CD14-positive monocyte (primary cell): ENCODE data around the gene ZNF780B. TPM values are rescaled to one million over a fixed set of nuclear protein-coding genes. Genes with fewer than 3 reads are reported as not detected.

Source experiments
- DNase-seq, 3 donors: peaks; one replicate each; pipeline ENCODE4 v3.0.0-alpha.2; 2011 to 2022
- H2AFZ ChIP-seq: 2 replicates; pipeline ENCODE4 v1.6.0; 2012; ENCODE audit warnings: mild to moderate bottlenecking, low read depth, low read length, inconsistent platforms; ENCODE audit not compliant: insufficient read depth, poor library complexity, severe bottlenecking
- H3K27ac ChIP-seq, 2 donors: 1 replicate in 1 of 2; 2 replicates in 1 of 2; pipeline ENCODE4 v1.5.1; 2012 to 2013; ENCODE audit warnings: low read length in 2 of 2, control low read depth in 1 of 2, inconsistent platforms in 1 of 2, low read depth in 1 of 2, mild to moderate bottlenecking in 1 of 2
- H3K27me3 ChIP-seq, 2 donors: one replicate each; pipeline versions ENCODE4 v1.6.0 to v1.6.1; 2011 to 2013; ENCODE audit warnings: low read length in 2 of 2; ENCODE audit not compliant: control insufficient read depth in 2 of 2, insufficient read depth in 2 of 2
- H3K36me3 ChIP-seq, 2 donors: replicated peaks in 1 of 2; 1 replicate in 1 of 2; 2 replicates in 1 of 2; pipeline versions ENCODE4 v1.5.1 to v1.6.1; 2012 to 2013; ENCODE audit warnings: low read length in 2 of 2, control low read depth in 1 of 2, inconsistent platforms in 1 of 2, mild to moderate bottlenecking in 1 of 2; ENCODE audit not compliant: insufficient read depth in 2 of 2, control insufficient read depth in 1 of 2
- H3K4me1 ChIP-seq, 2 donors: 1 replicate in 1 of 2; 2 replicates in 1 of 2; pipeline versions ENCODE4 v1.5.1 to v1.6.1; 2012 to 2013; ENCODE audit warnings: low read length in 2 of 2, control low read depth in 1 of 2, inconsistent platforms in 1 of 2, mild to moderate bottlenecking in 1 of 2, moderate library complexity in 1 of 2; ENCODE audit not compliant: insufficient read depth in 2 of 2, control insufficient read depth in 1 of 2
- H3K4me2 ChIP-seq: replicated peaks from 2 replicates; pipeline ENCODE3; 2012; ENCODE audit warnings: low read length, moderate library complexity, mild to moderate bottlenecking; ENCODE audit not compliant: poor library complexity, severe bottlenecking; ENCODE audit errors: extremely low read depth
- H3K4me3 ChIP-seq, 3 experiments: fragments of 200-600 bp in 1 of 3; sonication (generic) in 1 of 3; replicated peaks in 1 of 3; 1 replicate in 2 of 3; 2 replicates in 1 of 3; pipeline ENCODE4 v1.5.1; 2011 to 2013; ENCODE audit warnings: low read length in 3 of 3, mild to moderate bottlenecking in 3 of 3, control low read depth in 2 of 3, low read depth in 2 of 3, inconsistent platforms in 1 of 3, moderate library complexity in 1 of 3
- H3K79me2 ChIP-seq: 2 replicates; pipeline ENCODE4 v1.6.0; 2012; ENCODE audit warnings: mild to moderate bottlenecking, control low read depth, inconsistent platforms, low read length, moderate library complexity; ENCODE audit not compliant: insufficient read depth
- H3K9ac ChIP-seq: 2 replicates; pipeline ENCODE4 v1.6.0; 2017; ENCODE audit warnings: low read length, mild to moderate bottlenecking; ENCODE audit not compliant: insufficient read depth, poor library complexity, severe bottlenecking
- H3K9me3 ChIP-seq, 2 donors: replicated peaks in 1 of 2; 1 replicate in 1 of 2; 2 replicates in 1 of 2; pipeline versions ENCODE4 v1.5.1 to v1.6.1; 2012 to 2013; ENCODE audit warnings: low read length in 2 of 2, control low read depth in 1 of 2; ENCODE audit not compliant: control insufficient read depth in 1 of 2, insufficient read depth in 1 of 2
- H4K20me1 ChIP-seq: 2 replicates; pipeline ENCODE4 v1.6.0; 2012; ENCODE audit warnings: mild to moderate bottlenecking, low read length, control low read depth, moderate library complexity; ENCODE audit not compliant: insufficient read depth
- H3K27ac Mint-ChIP-seq, 7 donors: one replicate each; pipeline ENCODE4 v1.8.0; 2020; ENCODE audit warnings: mild to moderate bottlenecking in 7 of 7, mixed read lengths in 7 of 7, moderate library complexity in 6 of 7, inconsistent platforms in 2 of 7
- H3K27me3 Mint-ChIP-seq, 3 donors: one replicate each; pipeline ENCODE4 v1.8.0; 2021 to 2022; ENCODE audit warnings: low read depth in 3 of 3, mild to moderate bottlenecking in 3 of 3, mixed read lengths in 3 of 3, moderate library complexity in 3 of 3, inconsistent platforms in 1 of 3
- H3K36me3 Mint-ChIP-seq, 2 donors: one replicate each; pipeline ENCODE4 v1.8.0; 2020; ENCODE audit warnings: mixed read lengths in 2 of 2, inconsistent platforms in 1 of 2, mild to moderate bottlenecking in 1 of 2
- H3K4me1 Mint-ChIP-seq: one replicate; pipeline ENCODE4 v1.8.0; 2020; ENCODE audit warnings: mild to moderate bottlenecking, mixed read lengths
- H3K4me3 Mint-ChIP-seq, 2 donors: one replicate each; pipeline ENCODE4 v1.8.0; 2020; ENCODE audit warnings: mild to moderate bottlenecking in 2 of 2, mixed read lengths in 2 of 2, moderate library complexity in 1 of 2
- H3K9me3 Mint-ChIP-seq, 7 donors: one replicate each; pipeline ENCODE4 v1.8.0; 2020 to 2022; ENCODE audit warnings: mixed read lengths in 7 of 7, mild to moderate bottlenecking in 6 of 7, moderate library complexity in 6 of 7, inconsistent platforms in 2 of 7
- CTCF ChIP-seq: fragments of 200-600 bp; IDR thresholded peaks from one replicate; pipeline ENCODE4 v1.8.0; 2022; ENCODE audit warnings: antibody characterized with exemption, mild to moderate bottlenecking
- WGBS: methylation state at CpG from one replicate; pipeline ENCODE4 v1.1.5; 2013; ENCODE audit warnings: missing lambda C conversion rate; ENCODE audit not compliant: insufficient coverage; 5-methylcytosine and 5-hydroxymethylcytosine counted together
- intact Hi-C, 2 donors: fragments of 100-400 bp; cut with micrococcal nuclease; formaldehyde crosslinking; loops; one replicate each; pipeline versions ENCODE4 v1.15.0 to v1.15.1; 2023
- polyA plus RNA-seq, 3 donors: library from polyadenylated mRNA; depleted of rRNA in 1 of 3; unstranded in 2 of 3; stranded (reverse) in 1 of 3; fragments of 300-500 nt in 2 of 3; fragments of >200 nt in 1 of 3; fragmentation: Illumina TruSeq in 2 of 3; gene quantifications; 1 replicate in 2 of 3; 2 replicates in 1 of 3; pipeline ENCODE4 v1.2.3, GENCODE V29; 2012 to 2021

The ZNF780B gene
- polyA plus RNA-seq, 3 donors = 2.0 to 3.3 (median 3.1) TPM

- H3K9me3 ChIP-seq = no peaks in the 10 kb centered on the region
- H3K27ac Mint-ChIP-seq = peak within 1 kb of the TSS; percentile 97 to 100 (median 99)
- TF ChIP-seq CTCF = no peak
- DNase-seq = peak; percentile 34 to 64 (median 46)
- intact Hi-C loops = no loop called here
- peaks cover 40% of the 10 kb centered on the region for H4K20me1 ChIP-seq
- peak within 1 kb of the TSS; percentile 82 for H3K4me2 ChIP-seq
- peak within 1 kb of the TSS; percentile 92 for H3K9ac ChIP-seq
- H3K9me3 Mint-ChIP-seq = peaks cover 0 to 6% (median under 1%) of the 10 kb centered on the region in 7 donors
- peak within 1 kb of the TSS; percentile 95 to 96 for H3K27ac ChIP-seq
- H3K4me1 ChIP-seq = peaks cover 14 to 31% of the 10 kb centered on the region in 2 donors
- peak within 1 kb of the TSS; percentile 96 for H2AFZ ChIP-seq
- H3K27me3 Mint-ChIP-seq = peaks cover 6 to 17% (median 8%) of the 10 kb centered on the region in 3 donors
- peaks cover 9 to 11% of the 10 kb centered on the region in 2 donors for H3K36me3 Mint-ChIP-seq
- peak within 1 kb of the TSS; percentile 99 to 100 for H3K4me3 Mint-ChIP-seq
- peak within 1 kb of the TSS; percentile 84 to 95 (median 95) for H3K4me3 ChIP-seq
- no peaks in the 10 kb centered on the region for H3K36me3 ChIP-seq
- peaks cover 0 to 5% of the 10 kb centered on the region in 2 donors for H3K27me3 ChIP-seq
- peaks cover 49% of the 10 kb centered on the region for H3K79me2 ChIP-seq
- peaks cover 33% of the 10 kb centered on the region for H3K4me1 Mint-ChIP-seq
- WGBS = under 1% methylated on average over 29 of the region's 47 CpGs
Measured at GRCh38 chr19:40090241-40091204, 34.5 kb upstream of the ZNF780B start, which contains the start of gene ZNF780A. ZNF780A (minus strand) TSS chr19:40090943; CDS start chr19:40084753, 6,190 bp downstream.

GRCh38 chr19:40089462-40089861 lies 33.4 kb upstream of the ZNF780B start:
- peaks cover 0 to 7% of the 10 kb centered on the region in 2 donors for H3K36me3 ChIP-seq
- peak overlapping the region in 1 of 2 donors; percentile 96 for H3K27ac ChIP-seq
- intact Hi-C loops = no loop called here
- peak overlapping the region; percentile 96 for H2AFZ ChIP-seq
- peaks cover 14 to 36% of the 10 kb centered on the region in 2 donors for H3K4me1 ChIP-seq
- DNase-seq = no peak
- TF ChIP-seq CTCF = no peak
- no peaks in the 10 kb centered on the region for H3K9me3 ChIP-seq
- peak overlapping the region; percentile 92 for H3K9ac ChIP-seq
- H3K4me1 Mint-ChIP-seq = peaks cover 41% of the 10 kb centered on the region
- WGBS = 100% methylated on average over 1 of the region's 4 CpGs
- peaks cover 47% of the 10 kb centered on the region for H4K20me1 ChIP-seq
- H3K27ac Mint-ChIP-seq = peak overlapping the region in 2 of 7 donors; percentile 24 to 97
- H3K79me2 ChIP-seq = peaks cover 56% of the 10 kb centered on the region
- peaks cover 0 to 5% of the 10 kb centered on the region in 2 donors for H3K27me3 ChIP-seq
- H3K4me2 ChIP-seq = peak overlapping the region; percentile 82
- H3K36me3 Mint-ChIP-seq = peaks cover 16 to 17% of the 10 kb centered on the region in 2 donors
- H3K9me3 Mint-ChIP-seq = peaks cover 0 to 2% (median 0%) of the 10 kb centered on the region in 7 donors
- H3K4me3 ChIP-seq = peak overlapping the region; percentile 84 to 95 (median 95)
- peaks cover 4 to 8% (median 8%) of the 10 kb centered on the region in 3 donors for H3K27me3 Mint-ChIP-seq
- H3K4me3 Mint-ChIP-seq = peak overlapping the region; percentile 99 to 100
